Astrocyte of the cerebellum (primary cell): ENCODE results near the gene TMEM231.
"Not testable (repeated sequence)": the region's sequence is repeated elsewhere in the genome, so short reads cannot be mapped to it uniquely, and the experiment has no call there.

Experiments
- DNase-seq: peaks from one replicate; pipeline ENCODE4 v3.0.0-alpha.2; 2011; ENCODE audit warnings: low read depth
- H3K4me3 ChIP-seq: 2 replicates; pipeline ENCODE4 v1.5.1; 2011; ENCODE audit warnings: mild to moderate bottlenecking, low read depth, low read length, moderate library complexity
- in situ Hi-C: cut with HindIII; loops from 2 replicates; pipeline ENCODE4 v1.10.0; 2017; ENCODE audit warnings: low sequenced_read_pairs
- TF ChIP-seq, protein P1 (sequence below): IDR thresholded peaks from 2 replicates; pipeline ENCODE4 v1.5.1; 2012; ENCODE audit warnings: low read length, low read depth, moderate library complexity, mild to moderate bottlenecking; ENCODE audit errors: missing control alignments

TMEM231 gene

GRCh38 chr16:75532142-75532765 is 23.8 kb downstream of the TMEM231 start:
- in situ Hi-C loops: no loop called here
- TF ChIP-seq, protein P1, sequence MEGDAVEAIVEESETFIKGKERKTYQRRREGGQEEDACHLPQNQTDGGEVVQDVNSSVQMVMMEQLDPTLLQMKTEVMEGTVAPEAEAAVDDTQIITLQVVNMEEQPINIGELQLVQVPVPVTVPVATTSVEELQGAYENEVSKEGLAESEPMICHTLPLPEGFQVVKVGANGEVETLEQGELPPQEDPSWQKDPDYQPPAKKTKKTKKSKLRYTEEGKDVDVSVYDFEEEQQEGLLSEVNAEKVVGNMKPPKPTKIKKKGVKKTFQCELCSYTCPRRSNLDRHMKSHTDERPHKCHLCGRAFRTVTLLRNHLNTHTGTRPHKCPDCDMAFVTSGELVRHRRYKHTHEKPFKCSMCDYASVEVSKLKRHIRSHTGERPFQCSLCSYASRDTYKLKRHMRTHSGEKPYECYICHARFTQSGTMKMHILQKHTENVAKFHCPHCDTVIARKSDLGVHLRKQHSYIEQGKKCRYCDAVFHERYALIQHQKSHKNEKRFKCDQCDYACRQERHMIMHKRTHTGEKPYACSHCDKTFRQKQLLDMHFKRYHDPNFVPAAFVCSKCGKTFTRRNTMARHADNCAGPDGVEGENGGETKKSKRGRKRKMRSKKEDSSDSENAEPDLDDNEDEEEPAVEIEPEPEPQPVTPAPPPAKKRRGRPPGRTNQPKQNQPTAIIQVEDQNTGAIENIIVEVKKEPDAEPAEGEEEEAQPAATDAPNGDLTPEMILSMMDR: no peak
- no peak for DNase-seq
- no peak overlapping the region for H3K4me3 ChIP-seq

DNA sequence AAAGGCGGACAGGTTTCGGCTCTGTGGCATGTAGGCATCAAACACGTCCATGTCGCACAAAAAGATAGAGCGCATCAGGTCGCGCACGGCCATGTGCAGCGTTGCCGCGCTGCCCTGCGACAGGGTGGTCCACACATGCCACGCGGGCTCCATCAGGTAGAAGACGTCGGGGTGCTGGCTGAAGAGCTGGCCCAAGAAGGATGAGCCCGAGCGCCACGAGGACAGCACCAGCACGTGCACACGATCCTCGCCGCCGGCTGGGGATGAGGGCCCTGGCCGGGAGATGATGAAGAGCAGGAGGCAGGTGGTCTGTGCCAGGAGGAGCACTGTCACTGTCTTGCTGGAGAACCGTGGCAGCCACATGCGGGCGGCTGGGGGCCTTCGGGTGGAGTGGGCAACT is 26.1 kb downstream of the TMEM231 start:
- no peak for DNase-seq
- no peak overlapping the region for H3K4me3 ChIP-seq
- TF ChIP-seq, protein P1: no peak
- in situ Hi-C loops: no loop called here

- DNase-seq: no peak
- TF ChIP-seq, protein P1: no peak
- H3K4me3 ChIP-seq: no peak overlapping the region
- in situ Hi-C loops: no loop called here
Observed at GRCh38 chr16:75529056-75529905, 26.8 kb downstream of the TMEM231 start.

GRCh38 chr16:75527825-75528299 is 28.2 kb downstream of the TMEM231 start:
- TF ChIP-seq, protein P1: no peak
- H3K4me3 ChIP-seq: no peak overlapping the region
- DNase-seq: no peak
- in situ Hi-C loops: no loop called here

GRCh38 chr16:75526032-75526790 is 29.8 kb downstream of the TMEM231 start:
- TF ChIP-seq, protein P1: no peak
- in situ Hi-C loops: no loop called here
- no peak for DNase-seq
- H3K4me3 ChIP-seq: no peak overlapping the region

DNA sequence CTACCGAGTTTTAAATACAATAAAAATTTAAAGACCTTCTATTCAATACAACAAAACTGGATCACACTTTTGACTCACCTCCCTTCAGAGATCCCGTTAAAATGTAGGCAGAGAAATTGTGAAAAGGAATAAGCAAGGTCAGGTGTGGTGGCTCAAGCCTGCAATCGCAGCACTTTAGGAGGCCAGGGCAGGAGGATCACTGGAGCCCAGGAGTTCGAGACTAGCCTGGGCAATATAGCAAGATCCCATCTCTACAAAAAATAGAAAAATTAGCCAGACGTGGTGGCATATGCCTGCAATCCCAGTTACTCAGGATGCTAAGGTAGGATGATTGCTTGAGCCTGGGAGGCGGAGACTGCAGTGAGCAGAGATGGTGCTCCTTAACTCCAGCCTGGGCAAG is 36.9 kb downstream of the TMEM231 start:
- TF ChIP-seq, protein P1: no peak
- no peak overlapping the region for H3K4me3 ChIP-seq
- DNase-seq: no peak
- in situ Hi-C loops: no loop called here

DNA sequence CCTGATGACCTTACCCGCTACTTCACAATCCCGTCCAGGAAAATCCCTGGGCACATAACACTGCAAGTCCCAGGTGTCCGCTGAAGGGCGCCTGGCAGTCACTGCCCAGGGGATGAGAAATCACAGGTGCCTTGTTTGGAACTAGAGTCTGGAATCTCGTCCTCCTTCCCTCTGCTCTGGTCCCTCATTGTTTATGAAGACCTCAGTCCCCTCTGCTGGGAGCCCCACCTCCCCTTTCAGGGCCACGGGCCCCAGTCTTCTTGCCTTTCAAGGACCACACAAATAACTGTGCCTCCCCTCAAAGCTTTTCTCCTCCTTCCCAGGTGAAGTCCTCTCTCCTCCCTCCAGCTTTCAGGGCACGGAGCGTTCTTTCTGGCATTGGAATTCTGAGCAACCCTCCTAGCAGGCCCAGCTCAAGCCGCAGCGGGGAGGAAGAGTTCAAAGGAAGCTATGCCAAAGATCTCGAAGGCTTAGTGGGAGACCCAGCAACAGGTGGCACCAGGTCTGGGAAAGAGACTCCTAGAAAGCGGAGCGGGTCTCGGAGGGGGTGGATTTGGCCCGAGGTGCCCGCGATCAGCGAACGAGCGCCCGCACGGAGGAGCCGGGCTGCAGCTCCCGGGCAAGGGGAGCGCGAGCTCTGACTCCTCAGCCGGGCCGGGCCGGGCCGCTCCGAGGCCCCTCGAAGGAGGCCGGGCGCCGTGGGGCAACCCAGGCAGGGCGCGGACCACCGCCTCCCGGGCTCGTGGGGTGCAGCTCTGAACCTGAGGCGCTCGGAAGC is 39.7 kb downstream of the TMEM231 start:
- in situ Hi-C loops, DNase-seq: not testable (repeated sequence)
- H3K4me3 ChIP-seq: peak overlapping the region; percentile 82
